Kidney epithelial cell (primary cell): ENCODE measurements around the gene ADAM33. TPM values are rescaled to one million over a fixed set of nuclear protein-coding genes. Genes with fewer than 3 reads are reported as not detected.

Experiments used
- DNase-seq: peaks from one replicate; pipeline ENCODE4 v3.0.0-alpha.2; 2010; ENCODE audit warnings: low read depth
- H3K27me3 ChIP-seq: 2 replicates; pipeline ENCODE4 v1.6.0; 2011; ENCODE audit warnings: low read length; ENCODE audit not compliant: control insufficient read depth, insufficient read depth
- H3K36me3 ChIP-seq: 2 replicates; pipeline ENCODE4 v1.5.1; 2011; ENCODE audit warnings: low read length; ENCODE audit not compliant: control insufficient read depth, insufficient read depth
- H3K4me3 ChIP-seq: 2 replicates; pipeline ENCODE4 v1.5.1; 2011; ENCODE audit warnings: low read depth, mild to moderate bottlenecking, control low read depth, low read length
- CTCF ChIP-seq: IDR thresholded peaks from 2 replicates; pipeline ENCODE4 v1.5.1; 2011; ENCODE audit warnings: mild to moderate bottlenecking, moderate library complexity, low read length, control low read depth, inconsistent platforms; ENCODE audit not compliant: insufficient read depth, poor library complexity, severe bottlenecking
- total RNA-seq: library from RNA; depleted of rRNA; stranded (reverse); fragments of >200 nt; gene quantifications from 2 replicates; pipeline ENCODE4 v1.2.3, GENCODE V29; 2015

ADAM33 gene
- total RNA-seq, 1 donor from 2014 or later: 0.13 TPM

- no peak for DNase-seq
- Histone ChIP-seq H3K4me3 (no peak overlapping the region), H3K27me3 (peaks cover 8% of the 10 kb centered on the region), H3K36me3 (no peaks in the 10 kb centered on the region)
- no peak for TF ChIP-seq CTCF
These were observed 38.3 kb upstream of the ADAM33 start for GRCh38 chr20:3720068-3720467.

GRCh38 chr20:3719046-3719445 is 37.2 kb upstream of the ADAM33 start:
- TF ChIP-seq CTCF: no peak
- Histone ChIP-seq H3K4me3 (no peak overlapping the region), H3K36me3 (no peaks in the 10 kb centered on the region), H3K27me3 (peaks cover 6% of the 10 kb centered on the region)
- no peak for DNase-seq

GRCh38 chr20:3716195-3716834 is 34.5 kb upstream of the ADAM33 start:
- DNase-seq: no peak
- Histone ChIP-seq H3K36me3 (no peaks in the 10 kb centered on the region), H3K27me3 (peaks cover 6% of the 10 kb centered on the region), H3K4me3 (no peak overlapping the region)
- peak; percentile 78 for TF ChIP-seq CTCF

- no peak for DNase-seq
- Histone ChIP-seq H3K27me3 (peaks cover 3% of the 10 kb centered on the region), H3K4me3 (no peak overlapping the region), H3K36me3 (no peaks in the 10 kb centered on the region)
- TF ChIP-seq CTCF: no peak
These were observed 32.3 kb upstream of the ADAM33 start for GRCh38 chr20:3714092-3714491.

GRCh38 chr20:3712279-3712873 is 30.6 kb upstream of the ADAM33 start, which contains the start of gene SIGLEC1:
Gene SIGLEC1, minus strand, starts transcription at chr20:3712600. Its CDS starts 5,472 bp downstream, at chr20:3707128.
- no peak for DNase-seq
- TF ChIP-seq CTCF: no peak
- H3K27me3 ChIP-seq: peaks cover 3% of the 10 kb centered on the region

More at GRCh38 chr20:3712279-3712873, 30.6 kb upstream of the ADAM33 start, which contains the start of gene SIGLEC1:
- Histone ChIP-seq H3K4me3 (no peak within 1 kb of the TSS), H3K36me3 (no peaks in the 10 kb centered on the region)
